ENCODE measurements around the gene RECQL5. TPM values are rescaled to one million over a fixed set of nuclear protein-coding genes. Genes with fewer than 3 reads are reported as not detected.
A peak's percentile ranks its signal among the peaks of the same experiment; 100 is the strongest.

RECQL5 gene
- total RNA-seq, 1 donor from 2014 or later, result 17.3 TPM

GRCh38 chr17:75622076-75622475 is 44.9 kb downstream of the RECQL5 start:
- no peak for TF ChIP-seq CTCF (IDR thresholded peaks at IDR 0.05; ENCODE audit: borderline replicate concordance)
- peaks cover 65% of the 10 kb centered on the region for H3K36me3 ChIP-seq
- no peak overlapping the region for H3K27ac ChIP-seq (replicated peaks)
- no peaks in the 10 kb centered on the region for H3K27me3 ChIP-seq (ENCODE audit: low read depth)
- H3K4me3 ChIP-seq, result no peak overlapping the region
- intact Hi-C loops (cut with micrococcal nuclease), result no loop called here
- DNase-seq, result no peak
- no peaks in the 10 kb centered on the region for H3K9me3 ChIP-seq (replicated peaks)
- peaks cover 13% of the 10 kb centered on the region for H3K4me1 ChIP-seq

GRCh38 chr17:75621489-75621888 is 45.5 kb downstream of the RECQL5 start:
- no peaks in the 10 kb centered on the region for H3K9me3 ChIP-seq (replicated peaks)
- peaks cover 64% of the 10 kb centered on the region for H3K36me3 ChIP-seq

GRCh38 chr17:75619506-75620431 is 47.2 kb downstream of the RECQL5 start:
- H3K9me3 ChIP-seq (replicated peaks), result no peaks in the 10 kb centered on the region
- no peak overlapping the region for H3K27ac ChIP-seq (replicated peaks)
- intact Hi-C loops (cut with micrococcal nuclease), result no loop called here
- H3K4me1 ChIP-seq, result no peaks in the 10 kb centered on the region
- H3K27me3 ChIP-seq (ENCODE audit: low read depth), result no peaks in the 10 kb centered on the region
- H3K4me3 ChIP-seq, result no peak overlapping the region
- peak; percentile 21 for DNase-seq
- H3K36me3 ChIP-seq, result peaks cover 66% of the 10 kb centered on the region
- peak; percentile 51 for TF ChIP-seq CTCF (IDR thresholded peaks at IDR 0.05; ENCODE audit: borderline replicate concordance)

More at GRCh38 chr17:75621489-75621888, 45.5 kb downstream of the RECQL5 start:
- peaks cover 8% of the 10 kb centered on the region for H3K4me1 ChIP-seq
- TF ChIP-seq CTCF (IDR thresholded peaks at IDR 0.05; ENCODE audit: borderline replicate concordance), result no peak
- no peak overlapping the region for H3K27ac ChIP-seq (replicated peaks)
- no peak overlapping the region for H3K4me3 ChIP-seq
- H3K27me3 ChIP-seq (ENCODE audit: low read depth), result no peaks in the 10 kb centered on the region
- DNase-seq, result no peak
- intact Hi-C loops (cut with micrococcal nuclease), result no loop called here

- no peak for TF ChIP-seq CTCF (IDR thresholded peaks at IDR 0.05; ENCODE audit: borderline replicate concordance)
- H3K27ac ChIP-seq (replicated peaks), result no peak overlapping the region
- no peaks in the 10 kb centered on the region for H3K9me3 ChIP-seq (replicated peaks)
- no peaks in the 10 kb centered on the region for H3K27me3 ChIP-seq (ENCODE audit: low read depth)
- H3K4me3 ChIP-seq, result no peak overlapping the region
- intact Hi-C loops (cut with micrococcal nuclease), result no loop called here
- H3K4me1 ChIP-seq, result no peaks in the 10 kb centered on the region
- H3K36me3 ChIP-seq, result peaks cover 80% of the 10 kb centered on the region
- peak; percentile 6 for DNase-seq
Observed at GRCh38 chr17:75617675-75618074, 49.3 kb downstream of the RECQL5 start.

GRCh38 chr17:75617218-75617617 is 49.7 kb downstream of the RECQL5 start:
- Histone ChIP-seq H3K4me3 (no peak overlapping the region), H3K36me3 (peaks cover 85% of the 10 kb centered on the region), H3K4me1 (no peaks in the 10 kb centered on the region), H3K27ac (replicated peaks) (no peak overlapping the region), H3K9me3 (replicated peaks) (no peaks in the 10 kb centered on the region), H3K27me3 (ENCODE audit: low read depth) (no peaks in the 10 kb centered on the region)
- DNase-seq, result no peak
- no peak for TF ChIP-seq CTCF (IDR thresholded peaks at IDR 0.05; ENCODE audit: borderline replicate concordance)
- intact Hi-C loops (cut with micrococcal nuclease), result no loop called here

Data from left ventricle myocardium inferior (tissue), 1 donor.